IMR-90 (cell line): Measurements from ENCODE around the gene TMEM8B. TPM values are rescaled to one million over a fixed set of nuclear protein-coding genes. Genes with fewer than 3 reads are reported as not detected.

ENCODE experiments used
- microRNA-seq, 2 experiments: library from miRNA; stranded (forward) in 1 of 2; unstranded in 1 of 2; fragments of 10-50 nt in 1 of 2; fragments of <30 nt in 1 of 2; gene quantifications in 1 of 2; microRNA quantifications in 1 of 2; one replicate each; pipeline versions ENCODE3 to v1.1.0; 2013 to 2020; ENCODE audit not compliant: insufficient read depth in 1 of 2, insufficient read length in 1 of 2, unreplicated experiment in 1 of 2
- polyA plus RNA-seq, 3 experiments: library from polyadenylated mRNA; depleted of rRNA; stranded (reverse); fragments of >200 nt; gene quantifications; 2 replicates each; pipeline ENCODE4 v1.2.3, GENCODE V29; 2012; ENCODE audit warnings: low replicate concordance in 1 of 3
- small RNA-seq, 5 experiments: library from RNA; depleted of rRNA; stranded (forward); fragments of <200 nt; gene quantifications; one replicate each; pipeline ENCODE3, GENCODE V24; 2012
- total RNA-seq: library from RNA; depleted of rRNA; stranded (reverse); fragments of >200 nt; gene quantifications from 2 replicates; pipeline ENCODE4 v1.2.3, GENCODE V29; 2012; rRNA removed

TMEM8B gene
- total and polyA plus RNA-seq, 2 of the 4 experiments (the other 2 are of a cell fraction): 0.72 to 8.3 TPM

Small RNA genes within 50 kb of the gene (microRNA-seq; reads per million reads assigned to microRNA genes)
- not detected for gene HINT2 (ENCODE audit: insufficient read depth, insufficient read length)

Small RNA genes within 50 kb of the gene (small RNA-seq; reads per million reads assigned to genes)
- 0 to 2.0 (median 0) reads per million in 5 experiments for gene HINT2

Other genes starting within 250 kb of the TMEM8B start
- gene TESK1, start 224.0 kb upstream of the TMEM8B start, total RNA-seq: 3.1 and 3.4 TPM in 2 replicates
- gene TESK1, start 224.0 kb upstream of the TMEM8B start, polyA plus RNA-seq (2012; rRNA removed): 21.0 and 22.9 TPM in 2 replicates
- gene CD72, start 210.8 kb upstream of the TMEM8B start, total RNA-seq: 0.36 TPM in 1 of 2 replicates, not detected in the other
- 0.09 and 0.58 TPM in 2 replicates for gene CD72, start 210.8 kb upstream of the TMEM8B start, polyA plus RNA-seq (2012; rRNA removed)
- not detected in 2 replicates for gene SIT1, start 178.3 kb upstream of the TMEM8B start, total RNA-seq
- gene SIT1, start 178.3 kb upstream of the TMEM8B start, polyA plus RNA-seq (2012; rRNA removed): not detected in 2 replicates
- gene RMRP, start 171.2 kb upstream of the TMEM8B start, total RNA-seq: 13,690 and 21,707 TPM in 2 replicates
- 39.7 and 88.0 TPM in 2 replicates for gene RMRP, start 171.2 kb upstream of the TMEM8B start, polyA plus RNA-seq (2012; rRNA removed)
- 6.8 and 10.0 TPM in 2 replicates for gene CCDC107, start 170.9 kb upstream of the TMEM8B start, total RNA-seq
- 21.1 and 24.4 TPM in 2 replicates for gene CCDC107, start 170.9 kb upstream of the TMEM8B start, polyA plus RNA-seq (2012; rRNA removed)
- 0.56 and 2.5 TPM in 2 replicates for gene ARHGEF39, start 164.0 kb upstream of the TMEM8B start, total RNA-seq
- gene ARHGEF39, start 164.0 kb upstream of the TMEM8B start, polyA plus RNA-seq (2012; rRNA removed): 2.1 and 2.8 TPM in 2 replicates
- gene CA9, start 155.3 kb upstream of the TMEM8B start, total RNA-seq: 0.54 and 0.56 TPM in 2 replicates
- gene CA9, start 155.3 kb upstream of the TMEM8B start, polyA plus RNA-seq (2012; rRNA removed): 3.7 and 3.9 TPM in 2 replicates
- 960 and 1,994 TPM in 2 replicates for gene TPM2, start 139.3 kb upstream of the TMEM8B start, total RNA-seq
- gene TPM2, start 139.3 kb upstream of the TMEM8B start, polyA plus RNA-seq (2012; rRNA removed): 2,500 and 2,548 TPM in 2 replicates
- gene TLN1, start 97.0 kb upstream of the TMEM8B start, total RNA-seq: 337 and 346 TPM in 2 replicates
- 224 and 228 TPM in 2 replicates for gene TLN1, start 97.0 kb upstream of the TMEM8B start, polyA plus RNA-seq (2012; rRNA removed)
- gene CREB3, start 96.6 kb upstream of the TMEM8B start, total RNA-seq: 105 and 106 TPM in 2 replicates
- gene CREB3, start 96.6 kb upstream of the TMEM8B start, polyA plus RNA-seq (2012; rRNA removed): 54.9 and 60.7 TPM in 2 replicates
- 14.2 and 18.1 TPM in 2 replicates for gene GBA2, start 80.0 kb upstream of the TMEM8B start, total RNA-seq
- gene GBA2, start 80.0 kb upstream of the TMEM8B start, polyA plus RNA-seq (2012; rRNA removed): 37.0 and 38.2 TPM in 2 replicates
- gene RGP1, start 79.9 kb upstream of the TMEM8B start, total RNA-seq: 10.2 and 10.8 TPM in 2 replicates
- gene RGP1, start 79.9 kb upstream of the TMEM8B start, polyA plus RNA-seq (2012; rRNA removed): 13.5 and 14.3 TPM in 2 replicates
- not detected in 2 replicates for gene MSMP, start 75.0 kb upstream of the TMEM8B start, total RNA-seq
- not detected in 2 replicates for gene MSMP, start 75.0 kb upstream of the TMEM8B start, polyA plus RNA-seq (2012; rRNA removed)
- 5.2 and 6.4 TPM in 2 replicates for gene NPR2, start 37.6 kb upstream of the TMEM8B start, total RNA-seq
- gene NPR2, start 37.6 kb upstream of the TMEM8B start, polyA plus RNA-seq (2012; rRNA removed): 29.9 and 35.7 TPM in 2 replicates
- 0.28 and 0.72 TPM in 2 replicates for gene SPAG8, start 17.0 kb upstream of the TMEM8B start, total RNA-seq
- gene SPAG8, start 17.0 kb upstream of the TMEM8B start, polyA plus RNA-seq (2012; rRNA removed): 0.62 and 0.84 TPM in 2 replicates
- 6.7 and 7.5 TPM in 2 replicates for gene HINT2, start 14.2 kb upstream of the TMEM8B start, total RNA-seq
- gene HINT2, start 14.2 kb upstream of the TMEM8B start, polyA plus RNA-seq (2012; rRNA removed): 17.4 and 20.6 TPM in 2 replicates
- not detected in 2 replicates for gene FAM221B, start 496 bp upstream of the TMEM8B start, total RNA-seq
- not detected in 2 replicates for gene FAM221B, start 496 bp upstream of the TMEM8B start, polyA plus RNA-seq (2012; rRNA removed)
- gene OR13J1, start 41.2 kb downstream of the TMEM8B start, total RNA-seq: not detected in 2 replicates
- gene OR13J1, start 41.2 kb downstream of the TMEM8B start, polyA plus RNA-seq (2012; rRNA removed): not detected in 2 replicates
- gene HRCT1, start 77.0 kb downstream of the TMEM8B start, total RNA-seq: 1.1 and 1.7 TPM in 2 replicates
- 3.9 and 4.4 TPM in 2 replicates for gene HRCT1, start 77.0 kb downstream of the TMEM8B start, polyA plus RNA-seq (2012; rRNA removed)
- gene SPAAR, start 80.3 kb downstream of the TMEM8B start, total RNA-seq: 0.18 and 0.28 TPM in 2 replicates
- 0.24 and 0.32 TPM in 2 replicates for gene SPAAR, start 80.3 kb downstream of the TMEM8B start, polyA plus RNA-seq (2012; rRNA removed)
- 0.56 and 0.90 TPM in 2 replicates for gene OR2S2, start 128.9 kb downstream of the TMEM8B start, total RNA-seq
- gene OR2S2, start 128.9 kb downstream of the TMEM8B start, polyA plus RNA-seq (2012; rRNA removed): 0.20 and 0.46 TPM in 2 replicates
- gene RECK, start 207.7 kb downstream of the TMEM8B start, total RNA-seq: 23.5 and 27.2 TPM in 2 replicates
- 38.5 and 44.0 TPM in 2 replicates for gene RECK, start 207.7 kb downstream of the TMEM8B start, polyA plus RNA-seq (2012; rRNA removed)